GM23338 (cell line): ENCODE results near the gene ATG9A. TPM values are rescaled to one million over a fixed set of nuclear protein-coding genes. Genes with fewer than 3 reads are reported as not detected.

Experiments used
- ATAC-seq: fragments of 200-7000 bp; cut with Tn5 transposase; 3 replicates; pipeline ENCODE4 v1.9.1; 2020
- DNase-seq: peaks from one replicate; pipeline ENCODE4 v3.0.0-alpha.2; 2015; ENCODE audit warnings: low spot score
- H2AFZ ChIP-seq: fragments of 200-600 bp; sonication (generic); 2 replicates; pipeline ENCODE4 v1.8.0; 2016; ENCODE audit warnings: antibody characterized with exemption, mild to moderate bottlenecking, moderate library complexity
- H3F3A ChIP-seq: fragments of 200-600 bp; sonication (generic); replicated peaks from 2 replicates; pipeline ENCODE4 v1.8.0; 2017; ENCODE audit warnings: antibody characterized with exemption, mixed run types, low read depth
- H3K27ac ChIP-seq: fragments of 200-600 bp; sonication (generic); 2 replicates; pipeline ENCODE4 v1.6.1; 2016; ENCODE audit warnings: low read depth
- H3K27me3 ChIP-seq: fragments of 200-600 bp; sonication (generic); 2 replicates; pipeline ENCODE4 v1.8.0; 2016; ENCODE audit warnings: mild to moderate bottlenecking, mixed run types, moderate library complexity; ENCODE audit not compliant: insufficient read depth
- H3K36me3 ChIP-seq: fragments of 200-600 bp; sonication (generic); 2 replicates; pipeline ENCODE4 v1.8.0; 2016; ENCODE audit warnings: mild to moderate bottlenecking; ENCODE audit not compliant: insufficient read depth
- H3K4me1 ChIP-seq: fragments of 200-600 bp; sonication (generic); 2 replicates; pipeline ENCODE4 v1.8.0; 2016; ENCODE audit warnings: mild to moderate bottlenecking, moderate library complexity; ENCODE audit not compliant: insufficient read depth
- H3K4me2 ChIP-seq: fragments of 200-600 bp; sonication (generic); 2 replicates; pipeline ENCODE4 v1.7.1; 2017; ENCODE audit warnings: mixed run types
- H3K4me3 ChIP-seq: fragments of 200-600 bp; sonication (generic); 2 replicates; pipeline ENCODE4 v1.6.1; 2016; ENCODE audit warnings: mixed run types
- H3K79me2 ChIP-seq: fragments of 200-600 bp; sonication (generic); replicated peaks from 2 replicates; pipeline ENCODE4 v1.8.0; 2017; ENCODE audit warnings: mild to moderate bottlenecking; ENCODE audit not compliant: insufficient read depth
- H3K9me2 ChIP-seq: fragments of 200-600 bp; sonication (generic); 2 replicates; pipeline ENCODE4 v1.8.0; 2017; ENCODE audit not compliant: insufficient read depth
- H4K20me1 ChIP-seq: fragments of 200-600 bp; sonication (generic); replicated peaks from 2 replicates; pipeline ENCODE4 v1.8.0; 2017; ENCODE audit warnings: mild to moderate bottlenecking; ENCODE audit not compliant: insufficient read depth
- H3K27ac Mint-ChIP-seq: 2 replicates; pipeline ENCODE4 v1.8.0; 2020; ENCODE audit warnings: inconsistent platforms, mild to moderate bottlenecking, moderate library complexity, mixed read lengths
- H3K27me3 Mint-ChIP-seq: 3 replicates; pipeline ENCODE4 v1.8.0; 2022; ENCODE audit warnings: low read depth, mild to moderate bottlenecking, moderate library complexity, mixed read lengths, inconsistent platforms; ENCODE audit not compliant: insufficient read depth, poor library complexity
- H3K36me3 Mint-ChIP-seq: 3 replicates; pipeline ENCODE4 v1.8.0; 2021; ENCODE audit warnings: low read depth, mild to moderate bottlenecking, inconsistent platforms, moderate library complexity, mixed read lengths
- H3K4me1 Mint-ChIP-seq: 3 replicates; pipeline ENCODE4 v1.8.0; 2020; ENCODE audit warnings: mild to moderate bottlenecking, inconsistent platforms, mixed read lengths
- H3K4me3 Mint-ChIP-seq: 3 replicates; pipeline ENCODE4 v1.8.0; 2021; ENCODE audit warnings: moderate library complexity, mild to moderate bottlenecking, inconsistent platforms, mixed read lengths
- H3K9me3 Mint-ChIP-seq: 3 replicates; pipeline ENCODE4 v1.8.0; 2020; ENCODE audit warnings: moderate library complexity, mild to moderate bottlenecking, inconsistent platforms, mixed read lengths
- EZH2 ChIP-seq: fragments of 200-600 bp; sonication (generic); IDR thresholded peaks from one replicate; pipeline ENCODE4 v1.8.0; 2017; ENCODE audit warnings: antibody characterized with exemption, mild to moderate bottlenecking, low read depth; ENCODE audit not compliant: unreplicated experiment
- EZH2phosphoT487 ChIP-seq: fragments of 200-600 bp; sonication (generic); IDR thresholded peaks from one replicate; pipeline ENCODE4 v1.8.1; 2018; ENCODE audit warnings: antibody characterized with exemption; ENCODE audit not compliant: unreplicated experiment
- NANOG ChIP-seq: IDR thresholded peaks from 2 replicates; pipeline ENCODE4 v1.6.1; 2016; ENCODE audit warnings: antibody characterized with exemption, borderline replicate concordance
- POLR2AphosphoS5 ChIP-seq: IDR thresholded peaks from 2 replicates; pipeline ENCODE4 v1.6.1; 2016; ENCODE audit warnings: antibody characterized with exemption, low read depth
- REST ChIP-seq: IDR thresholded peaks from one replicate; pipeline ENCODE4 v1.6.1; 2018; ENCODE audit warnings: antibody characterized with exemption; ENCODE audit not compliant: unreplicated experiment
- ZNF114 ChIP-seq: fragments of 250-450 bp; sonication (Bioruptor Pico); IDR thresholded peaks from 2 replicates; pipeline ENCODE4 v1.5.0; 2020; ENCODE audit warnings: mild to moderate bottlenecking, moderate library complexity
- polyA plus RNA-seq: library from polyadenylated mRNA; unstranded; fragments of >200 nt; fragmentation: Nextera tagmentation; extraction: Ambion mirVana; gene quantifications from 2 replicates; pipeline ENCODE4 v1.2.1, GENCODE V29; 2016
- total RNA-seq: library from RNA; depleted of rRNA; stranded (reverse); fragments of >200 nt; shearing (Covaris generic); gene quantifications from 2 replicates; pipeline ENCODE4 v1.2.3, GENCODE V29; 2014
- TF ChIP-seq, protein P1 (sequence below): IDR thresholded peaks from 2 replicates; pipeline ENCODE4 v1.6.1; 2016; ENCODE audit warnings: antibody characterized with exemption

ATG9A gene
- total and polyA plus RNA-seq, 2 experiments from 2014 or later: 20.7 to 54.2 TPM

GRCh38 chr2:219228041-219228910, 1.2 kb downstream of the ATG9A start (continued):
- TF ChIP-seq, protein P1, sequence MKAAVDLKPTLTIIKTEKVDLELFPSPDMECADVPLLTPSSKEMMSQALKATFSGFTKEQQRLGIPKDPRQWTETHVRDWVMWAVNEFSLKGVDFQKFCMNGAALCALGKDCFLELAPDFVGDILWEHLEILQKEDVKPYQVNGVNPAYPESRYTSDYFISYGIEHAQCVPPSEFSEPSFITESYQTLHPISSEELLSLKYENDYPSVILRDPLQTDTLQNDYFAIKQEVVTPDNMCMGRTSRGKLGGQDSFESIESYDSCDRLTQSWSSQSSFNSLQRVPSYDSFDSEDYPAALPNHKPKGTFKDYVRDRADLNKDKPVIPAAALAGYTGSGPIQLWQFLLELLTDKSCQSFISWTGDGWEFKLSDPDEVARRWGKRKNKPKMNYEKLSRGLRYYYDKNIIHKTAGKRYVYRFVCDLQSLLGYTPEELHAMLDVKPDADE: no peak
- no peak for TF ChIP-seq REST
- TF ChIP-seq EZH2phosphoT487: no peak

GRCh38 chr2:219225350-219225749, 4.1 kb downstream of the ATG9A start:
- Histone ChIP-seq H3K79me2 (peaks cover 4% of the 10 kb centered on the region; the same call in 1 of the 2 replicates), H2AFZ (no peak overlapping the region), H3F3A (peaks cover 4% of the 10 kb centered on the region), H3K27ac (no peak overlapping the region), H3K36me3 (0 out of 2 replicates have a peak, but pooled peaks cover 5% of the 10 kb centered on the region), H3K4me2 (no peak overlapping the region), H3K4me3 (no peak overlapping the region), H4K20me1 (no peaks in the 10 kb centered on the region; the same call in 1 of the 2 replicates), H3K4me1 (peaks cover 5% of the 10 kb centered on the region), H3K9me2 (no peaks in the 10 kb centered on the region), H3K27me3 (no peaks in the 10 kb centered on the region)
- TF ChIP-seq ZNF114 (CRISPR knock-in tag) (no peak), NANOG (no peak)
- DNase-seq (no peak), ATAC-seq (no peak)
- Mint-ChIP-seq H3K9me3 (peaks cover 2% of the 10 kb centered on the region; the same call in 1 of the 3 replicates), H3K4me1 (peaks cover 9% of the 10 kb centered on the region), H3K36me3 (peaks cover 37% of the 10 kb centered on the region), H3K27ac (no peak overlapping the region), H3K4me3 (no peak overlapping the region), H3K27me3 (peaks cover 11% of the 10 kb centered on the region)

DNA sequence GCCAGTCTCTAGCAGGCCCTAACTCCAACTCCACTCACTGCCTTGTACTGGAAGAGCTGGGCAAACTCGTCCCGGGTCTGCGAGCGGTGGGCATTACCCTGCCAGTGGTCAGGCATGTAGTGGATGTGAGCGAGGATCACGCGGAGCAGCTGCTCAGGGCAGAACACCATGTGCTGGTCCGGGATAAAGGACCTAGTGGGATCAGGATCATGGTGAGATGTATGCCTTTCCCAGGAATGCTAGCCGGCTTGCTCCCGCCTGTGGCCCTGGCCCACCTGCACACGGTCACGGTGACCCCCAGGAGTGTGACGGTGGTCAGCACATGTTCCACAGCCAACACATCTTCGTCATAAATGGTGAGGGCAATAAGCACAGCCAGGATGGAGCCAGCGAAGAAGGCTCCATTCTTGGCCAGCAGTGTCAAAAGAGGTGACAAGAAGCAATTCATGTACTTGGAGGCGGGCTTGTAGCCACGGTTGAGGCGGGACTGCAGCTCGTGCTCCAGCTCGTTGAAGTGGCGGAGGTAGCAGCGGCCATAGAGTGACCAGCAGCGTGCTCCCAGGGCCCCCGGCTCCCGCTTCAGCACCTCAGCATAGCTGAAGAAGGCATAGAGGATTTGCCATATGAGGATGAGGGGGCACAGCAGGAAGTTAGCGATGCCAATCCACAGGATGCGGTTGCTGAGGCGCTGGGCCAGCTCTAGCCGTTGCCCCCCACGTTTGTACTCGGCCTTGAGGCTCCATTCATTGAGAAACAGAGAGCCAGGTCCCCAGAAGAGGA, 5.4 kb downstream of the ATG9A start:
- Histone ChIP-seq H3K4me2 (no peak overlapping the region), H3K27ac (no peak overlapping the region), H3K36me3 (peaks cover 5% of the 10 kb centered on the region; the same call in 1 of the 2 replicates), H3K4me3 (no peak overlapping the region), H3K27me3 (no peaks in the 10 kb centered on the region), H4K20me1 (no peaks in the 10 kb centered on the region; the same call in 1 of the 2 replicates), H3K9me2 (no peaks in the 10 kb centered on the region), H2AFZ (no peak overlapping the region), H3K4me1 (peaks cover 11% of the 10 kb centered on the region; the same call in 1 of the 2 replicates), H3K79me2 (peaks cover 4% of the 10 kb centered on the region; the same call in 1 of the 2 replicates), H3F3A (peaks cover 9% of the 10 kb centered on the region; the same call in 1 of the 2 replicates)
- H3K9me3 Mint-ChIP-seq: no peaks in the 10 kb centered on the region
- H3K27me3 Mint-ChIP-seq: peaks cover 9% of the 10 kb centered on the region
- H3K36me3 Mint-ChIP-seq: peaks cover 42% of the 10 kb centered on the region
- no peak overlapping the region for H3K4me3 Mint-ChIP-seq
- DNase-seq: no peak
- no peak for TF ChIP-seq EZH2
- no peak for TF ChIP-seq POLR2AphosphoS5
- ATAC-seq: no peak
- no peak overlapping the region for H3K27ac Mint-ChIP-seq
- H3K4me1 Mint-ChIP-seq: peaks cover 13% of the 10 kb centered on the region
